ENCODE results near the gene CCBE1.

CCBE1 gene

DNA sequence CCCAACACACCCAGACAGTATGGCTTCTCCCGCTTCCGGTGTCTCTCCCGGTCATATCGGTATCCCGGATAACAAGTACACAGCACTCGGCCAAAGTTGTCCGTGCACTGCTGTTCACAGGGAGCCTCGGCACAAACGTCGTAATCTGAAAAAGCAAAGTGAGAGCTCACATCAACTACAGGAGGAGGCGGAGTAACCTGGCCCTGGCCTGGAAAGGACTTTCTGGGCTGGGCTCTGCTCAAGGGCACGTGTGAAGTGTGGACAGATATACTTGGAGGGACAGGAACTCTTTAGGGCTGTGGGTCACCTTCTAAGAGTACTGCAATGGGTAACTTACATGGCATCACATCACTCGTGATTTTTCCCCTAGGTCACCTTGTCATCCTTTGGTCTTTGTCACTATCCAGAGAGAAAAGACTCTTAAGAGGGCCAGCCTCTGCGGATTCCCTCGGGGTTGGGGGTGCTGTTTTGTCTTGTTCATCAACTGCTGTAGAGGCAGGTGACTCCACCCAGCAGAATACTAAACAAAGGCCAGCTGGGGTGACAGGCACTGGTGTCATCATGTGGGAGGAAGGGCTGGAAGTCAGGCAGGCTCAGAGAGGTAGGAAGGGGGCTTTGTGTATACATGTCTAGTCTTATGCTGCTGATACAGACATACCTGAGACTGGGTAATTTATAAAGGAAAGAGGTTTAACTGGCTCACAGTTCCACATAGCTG is 227.6 kb downstream of the CCBE1 start:
- H3K4me3 ChIP-seq (ENCODE audit: low read length) = no peak overlapping the region
- no peak for TF ChIP-seq ZNF274 (IDR thresholded peaks at IDR 0.05; ENCODE audit: low read depth, low read length)

DNA sequence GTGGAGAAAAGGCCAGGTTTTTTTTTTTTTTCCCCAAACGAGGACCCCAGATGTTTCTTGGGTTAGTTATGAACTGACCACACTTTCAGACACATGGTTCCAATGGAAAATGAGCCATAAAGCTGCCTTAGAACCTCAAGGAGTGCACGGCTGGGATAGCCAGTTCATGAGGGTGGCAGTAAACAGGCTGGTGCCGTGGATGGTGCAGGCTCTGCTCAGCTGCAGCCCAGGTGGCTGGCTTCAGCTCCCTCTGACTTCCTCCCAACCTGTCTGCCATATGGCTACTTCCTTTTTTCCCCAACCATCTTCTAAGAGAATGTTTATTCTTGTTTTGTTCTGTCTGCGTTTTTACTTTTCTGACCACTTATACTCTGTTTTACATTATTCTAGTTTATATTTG is 228.4 kb downstream of the CCBE1 start:
- no peak overlapping the region for H3K4me3 ChIP-seq (ENCODE audit: low read length)
- no peak for TF ChIP-seq ZNF274 (IDR thresholded peaks at IDR 0.05; ENCODE audit: low read depth, low read length)

DNA sequence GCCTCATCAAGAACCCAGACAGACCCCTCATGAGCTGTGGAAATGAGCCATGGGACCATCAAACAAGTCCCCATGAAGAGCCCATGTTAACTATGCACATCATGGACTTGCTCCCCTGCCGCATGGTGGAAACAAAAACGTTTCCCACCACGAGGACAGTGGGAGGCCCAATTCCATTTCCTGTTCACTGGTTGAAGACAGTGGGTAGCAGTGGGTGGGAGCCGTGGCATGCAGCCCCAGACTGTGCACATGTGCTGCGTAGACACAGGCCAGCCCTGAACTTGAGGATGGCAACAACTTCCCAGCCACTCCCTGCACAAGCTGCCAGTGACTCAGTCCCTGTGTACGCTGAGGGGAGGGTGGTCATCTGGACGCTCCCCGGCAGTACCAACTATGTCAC is 229.7 kb downstream of the CCBE1 start:
- TF ChIP-seq ZNF274 (IDR thresholded peaks at IDR 0.05; ENCODE audit: low read depth, low read length) = no peak
- no peak overlapping the region for H3K4me3 ChIP-seq (ENCODE audit: low read length)

DNA sequence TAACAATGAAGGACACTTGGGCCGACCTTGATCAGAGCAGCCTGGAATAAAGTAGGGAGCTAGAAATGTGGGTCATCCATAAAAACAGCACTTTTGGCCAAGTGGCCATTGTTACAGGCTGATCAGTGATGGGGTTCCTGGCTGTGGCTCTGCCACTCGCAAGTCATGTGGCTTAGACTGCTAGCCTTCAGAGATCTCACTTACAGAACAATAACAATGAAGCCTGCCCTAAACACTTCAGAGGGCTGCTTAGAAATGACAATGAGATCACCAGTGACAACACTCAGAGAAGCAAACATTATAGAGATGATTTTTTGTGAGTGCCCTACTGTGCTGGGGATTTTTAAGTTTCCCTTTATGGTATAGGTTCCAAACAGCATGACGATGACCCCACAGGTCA is 230.2 kb downstream of the CCBE1 start:
- no peak for TF ChIP-seq ZNF274 (IDR thresholded peaks at IDR 0.05; ENCODE audit: low read depth, low read length)
- no peak overlapping the region for H3K4me3 ChIP-seq (ENCODE audit: low read length)

DNA sequence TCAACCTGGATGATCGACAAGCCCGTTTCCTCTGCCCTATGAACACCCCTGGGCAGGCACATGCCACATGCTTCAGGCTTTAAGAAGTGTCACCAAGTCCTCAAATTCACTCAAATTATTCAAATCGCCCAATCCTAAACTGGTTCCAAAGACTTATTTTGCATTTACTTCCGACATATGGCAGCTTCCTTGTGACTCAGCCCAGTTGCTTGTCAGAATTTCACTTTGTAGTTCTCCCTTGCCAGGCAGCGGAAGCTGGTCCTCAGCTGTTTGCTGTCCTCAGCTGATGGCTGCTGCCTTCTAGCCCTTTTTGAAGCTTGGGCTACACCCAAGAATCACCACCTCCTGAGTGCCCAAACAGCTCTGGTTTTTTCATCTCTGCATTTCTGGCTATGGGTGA is 232.7 kb downstream of the CCBE1 start:
- TF ChIP-seq ZNF274 (IDR thresholded peaks at IDR 0.05; ENCODE audit: low read depth, low read length) = no peak
- no peak overlapping the region for H3K4me3 ChIP-seq (ENCODE audit: low read length)

DNA sequence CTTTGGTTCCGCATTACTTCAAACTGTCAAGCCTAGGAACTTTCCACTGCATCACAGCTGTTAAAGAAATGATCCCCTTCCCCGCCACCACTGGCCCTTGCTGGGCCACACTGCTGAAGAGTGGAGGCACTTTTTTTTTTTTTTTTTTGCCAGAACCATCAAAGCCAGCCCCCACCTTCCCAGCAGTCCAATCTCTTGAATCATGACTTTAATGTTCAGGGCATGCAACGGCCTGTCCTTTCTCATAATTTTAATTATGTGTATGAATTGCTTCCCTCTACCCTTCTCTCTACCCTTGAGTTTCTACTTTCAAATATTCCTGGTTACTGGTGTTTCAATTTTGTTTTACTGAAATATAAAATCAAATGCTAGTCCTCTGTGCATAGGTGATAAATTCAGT is 236.1 kb downstream of the CCBE1 start:
- H3K4me3 ChIP-seq (ENCODE audit: low read length) = no peak overlapping the region
- no peak for TF ChIP-seq ZNF274 (IDR thresholded peaks at IDR 0.05; ENCODE audit: low read depth, low read length)

DNA sequence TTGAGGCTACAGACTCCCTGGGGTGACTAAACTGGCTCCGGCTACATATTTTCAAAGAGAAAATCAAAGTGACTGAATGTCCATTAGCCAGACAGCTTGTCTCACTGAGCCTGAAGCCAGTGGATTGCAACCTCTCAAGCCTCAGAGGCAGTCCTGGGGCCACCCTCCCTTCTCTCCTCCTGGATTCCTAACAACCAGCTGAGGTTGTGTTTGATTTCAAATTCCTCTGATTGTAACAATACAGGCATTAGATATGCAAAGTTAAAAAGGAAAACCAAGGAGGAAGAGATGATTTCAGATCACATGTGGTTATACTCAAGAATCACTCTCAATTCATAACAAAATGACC is 237.2 kb downstream of the CCBE1 start:
- H3K4me3 ChIP-seq (ENCODE audit: low read length) = no peak overlapping the region
- TF ChIP-seq ZNF274 (IDR thresholded peaks at IDR 0.05; ENCODE audit: low read depth, low read length) = no peak

DNA sequence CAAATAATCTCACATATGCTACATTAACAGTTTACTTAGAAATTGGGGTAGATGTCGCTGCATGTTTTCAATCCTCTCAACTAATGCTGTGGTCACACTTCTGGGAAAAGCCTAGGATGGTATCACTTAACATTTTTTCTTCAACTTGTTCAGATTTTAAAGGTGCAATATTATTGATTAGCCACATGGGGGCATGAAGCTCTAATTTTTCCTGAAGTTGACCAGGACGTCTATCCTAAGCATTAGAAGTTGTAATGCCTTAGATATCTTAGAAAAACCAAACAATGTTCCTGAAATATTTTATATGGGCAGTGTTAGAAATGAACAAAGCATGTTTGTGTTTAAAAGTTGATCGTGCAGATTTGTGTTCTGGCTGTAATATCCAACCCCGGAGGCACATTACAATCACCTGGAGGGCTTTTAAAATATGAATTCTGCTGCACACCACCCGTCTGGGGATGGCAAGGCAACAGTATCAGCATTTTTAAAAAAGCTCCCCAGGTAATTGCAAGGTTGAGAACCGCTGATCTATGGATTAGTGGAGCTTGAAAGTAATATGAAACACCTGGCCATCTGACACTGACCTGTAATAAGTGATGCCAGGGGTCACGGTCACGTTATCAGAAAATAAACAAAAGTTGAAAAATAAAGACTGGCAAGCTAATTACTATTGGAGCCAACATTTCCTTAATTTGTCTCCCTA is 237.7 kb downstream of the CCBE1 start:
- H3K4me3 ChIP-seq (ENCODE audit: low read length) = no peak overlapping the region
- TF ChIP-seq ZNF274 (IDR thresholded peaks at IDR 0.05; ENCODE audit: low read depth, low read length) = no peak

DNA sequence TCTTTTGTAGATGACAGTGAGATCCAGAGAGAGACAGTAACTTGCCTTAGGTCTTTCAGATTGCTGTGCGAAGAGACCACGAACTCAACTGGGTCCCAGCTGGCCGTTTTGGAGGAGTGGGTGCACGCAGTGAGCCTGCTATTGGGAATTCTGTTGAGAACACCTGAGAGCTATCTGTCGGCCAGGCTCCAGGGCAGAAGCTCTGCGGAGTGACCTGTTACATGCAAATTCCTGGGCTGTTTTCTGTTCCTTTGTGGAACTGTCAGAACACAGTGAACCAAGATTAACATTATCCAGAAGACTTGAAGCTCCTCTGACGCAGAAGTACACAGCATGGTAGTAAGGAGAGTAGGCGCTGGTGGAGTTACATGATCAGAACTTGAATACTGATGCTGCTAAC is 238.6 kb downstream of the CCBE1 start:
- no peak overlapping the region for H3K4me3 ChIP-seq (ENCODE audit: low read length)
- no peak for TF ChIP-seq ZNF274 (IDR thresholded peaks at IDR 0.05; ENCODE audit: low read depth, low read length)

DNA sequence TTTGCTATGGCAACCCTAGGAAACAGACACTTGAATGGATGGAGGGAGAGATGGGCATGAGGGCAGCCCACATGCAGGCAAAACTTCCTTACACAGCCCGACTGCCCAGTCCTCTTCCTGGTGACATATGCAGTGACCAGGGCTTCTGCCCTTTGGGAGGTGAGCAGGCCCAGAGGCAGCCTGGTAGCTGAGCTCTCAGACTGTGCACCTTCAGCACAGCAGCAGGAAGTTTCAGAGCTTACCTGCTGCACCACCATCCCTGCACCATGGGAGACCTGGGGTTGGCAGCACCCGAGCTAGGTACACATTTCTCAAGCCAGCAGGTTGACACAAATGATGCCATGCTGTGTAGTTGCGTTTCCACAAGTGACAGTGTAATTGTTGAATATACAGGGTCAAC is 240.6 kb downstream of the CCBE1 start:
- no peak overlapping the region for H3K4me3 ChIP-seq (ENCODE audit: low read length)
- TF ChIP-seq ZNF274 (IDR thresholded peaks at IDR 0.05; ENCODE audit: low read depth, low read length) = no peak

DNA sequence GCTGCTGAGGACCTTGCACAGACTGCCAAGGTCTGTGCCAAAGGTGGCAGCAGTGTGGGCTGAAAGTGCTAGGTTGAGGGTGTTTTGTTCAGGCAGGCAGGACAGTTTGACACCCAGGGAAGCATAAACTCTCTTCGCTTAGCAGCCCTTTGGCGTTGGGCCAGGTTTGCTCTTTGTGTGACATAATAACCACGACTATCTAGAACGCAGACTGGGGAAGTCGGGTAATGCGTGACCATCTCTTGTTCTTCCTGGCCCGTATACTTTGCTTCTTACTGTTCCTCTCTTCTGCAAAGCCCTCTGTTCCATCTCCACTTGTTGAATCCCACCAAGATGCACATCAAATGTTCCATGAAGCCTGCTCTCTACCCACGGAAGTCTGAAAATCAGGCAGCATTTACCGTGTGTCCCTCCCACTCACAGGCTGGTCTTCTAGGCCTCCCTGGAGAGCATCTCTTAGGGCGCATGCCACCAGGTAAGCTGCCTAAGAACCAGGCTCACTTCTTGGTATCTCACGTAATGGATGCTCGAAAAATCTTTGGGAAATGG is 241.4 kb downstream of the CCBE1 start:
- H3K4me3 ChIP-seq (ENCODE audit: low read length) = no peak overlapping the region
- TF ChIP-seq ZNF274 (IDR thresholded peaks at IDR 0.05; ENCODE audit: low read depth, low read length) = no peak

DNA sequence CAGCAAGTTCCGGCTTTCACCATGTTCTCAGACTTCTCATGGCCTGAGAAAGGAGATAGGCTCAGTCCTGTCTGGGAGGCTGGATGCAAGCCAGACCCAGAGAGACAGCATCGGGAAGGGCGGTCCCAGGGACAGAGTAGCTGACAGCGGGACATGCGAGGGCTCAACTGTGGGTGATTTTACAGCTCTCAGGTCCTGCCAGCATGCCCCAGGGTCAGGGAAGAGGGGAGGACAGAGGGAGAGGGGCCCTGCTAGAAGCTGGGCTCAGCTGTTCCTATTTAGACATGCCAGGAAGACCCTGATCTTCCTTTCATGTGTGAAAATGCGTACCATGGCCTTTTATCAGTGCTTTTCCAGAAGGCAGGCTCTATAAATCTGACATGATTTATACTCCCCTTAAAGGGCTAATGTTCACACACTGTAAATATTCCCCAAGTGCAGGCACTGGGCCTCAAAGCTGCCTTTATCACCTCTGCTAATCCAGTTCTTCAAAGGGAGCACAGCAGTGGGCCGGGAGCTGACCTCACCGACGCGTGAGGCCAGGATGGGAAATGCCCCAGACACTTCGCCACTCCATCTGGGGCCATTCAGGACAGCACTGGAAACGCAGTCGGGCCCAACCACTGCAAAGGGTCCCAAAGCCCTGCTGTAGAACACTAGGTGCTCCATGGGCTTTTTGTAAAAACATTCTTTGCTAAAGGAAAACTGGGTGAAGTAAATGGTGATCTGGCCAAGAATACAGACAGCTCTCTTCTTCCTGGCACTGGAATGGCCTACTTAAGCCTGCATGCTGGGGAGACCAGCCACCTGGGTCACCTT is 242.1 kb downstream of the CCBE1 start:
- no peak for TF ChIP-seq ZNF274 (IDR thresholded peaks at IDR 0.05; ENCODE audit: low read depth, low read length)
- H3K4me3 ChIP-seq (ENCODE audit: low read length) = no peak overlapping the region

DNA sequence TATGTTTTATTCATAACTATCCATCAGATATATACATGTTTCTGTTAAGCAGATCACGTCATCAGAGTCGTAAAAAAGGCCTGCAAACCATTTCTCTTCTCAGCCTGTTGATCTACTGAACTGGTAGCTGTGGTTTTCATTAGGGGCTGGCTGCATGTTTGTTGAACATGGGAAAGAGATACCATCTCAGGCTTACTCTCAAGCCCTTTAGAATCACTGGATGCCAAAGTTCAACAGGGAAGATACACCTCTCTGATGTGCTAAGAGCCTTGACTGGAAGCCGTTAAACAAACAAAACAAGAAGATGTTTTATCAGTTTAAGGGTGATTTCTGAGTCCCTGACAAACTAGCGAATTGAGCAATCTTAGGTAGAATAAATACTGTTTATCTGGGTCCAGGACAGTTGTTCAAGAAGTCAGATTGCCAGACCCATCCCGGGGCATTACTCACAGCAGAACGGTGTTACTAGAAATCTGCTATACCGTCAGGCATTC is 243.7 kb downstream of the CCBE1 start:
- H3K4me3 ChIP-seq (ENCODE audit: low read length) = no peak overlapping the region
- TF ChIP-seq ZNF274 (IDR thresholded peaks at IDR 0.05; ENCODE audit: low read depth, low read length) = no peak

DNA sequence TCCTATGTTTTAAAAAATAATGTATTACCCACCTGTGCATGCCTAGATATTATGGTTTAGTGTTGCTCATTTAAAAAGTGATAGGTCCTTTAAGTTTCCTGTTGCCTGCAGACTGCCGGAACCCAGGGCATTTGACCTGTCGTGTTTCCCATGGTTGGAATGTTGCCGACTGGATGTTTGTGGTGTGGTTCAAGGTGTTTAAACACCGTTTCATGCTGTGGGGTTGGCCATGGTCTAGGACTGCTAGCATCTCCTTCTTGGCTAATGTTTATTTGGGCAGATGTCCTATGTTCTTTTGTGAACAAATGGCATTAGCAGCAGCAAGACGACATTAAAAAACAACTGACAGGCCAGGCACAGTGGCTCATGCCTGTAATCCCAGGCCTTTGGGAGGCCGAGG is 245.3 kb downstream of the CCBE1 start:
- no peak for TF ChIP-seq ZNF274 (IDR thresholded peaks at IDR 0.05; ENCODE audit: low read depth, low read length)
- no peak overlapping the region for H3K4me3 ChIP-seq (ENCODE audit: low read length)

All from GM08714 (cell line).